Chondrocyte (in vitro differentiated cells): Measurements from ENCODE around the gene SOX1. TPM values are rescaled to one million over a fixed set of nuclear protein-coding genes. Genes with fewer than 3 reads are reported as not detected.

Source experiments
- DNase-seq: peaks from one replicate; pipeline ENCODE4 v3.0.0; 2021; ENCODE audit warnings: mixed read lengths, low spot score
- H3K27ac Mint-ChIP-seq: one replicate; pipeline ENCODE4 v1.8.0; 2021; ENCODE audit warnings: mild to moderate bottlenecking, moderate library complexity, mixed read lengths; ENCODE audit not compliant: unreplicated experiment
- H3K27me3 Mint-ChIP-seq: 2 replicates; pipeline ENCODE4 v1.8.0; 2021; ENCODE audit warnings: low read depth, mixed read lengths
- H3K36me3 Mint-ChIP-seq: 2 replicates; pipeline ENCODE4 v1.8.0; 2021; ENCODE audit warnings: low read depth, mixed read lengths
- H3K4me1 Mint-ChIP-seq: 2 replicates; pipeline ENCODE4 v1.8.0; 2021; ENCODE audit warnings: low read depth, mild to moderate bottlenecking, mixed read lengths
- H3K4me3 Mint-ChIP-seq: one replicate; pipeline ENCODE4 v1.8.0; 2021; ENCODE audit warnings: mild to moderate bottlenecking, moderate library complexity, mixed read lengths; ENCODE audit not compliant: unreplicated experiment
- H3K9me3 Mint-ChIP-seq: 2 replicates; pipeline ENCODE4 v1.8.0; 2021; ENCODE audit warnings: low read depth, mixed read lengths
- total RNA-seq: library from RNA; stranded (reverse); gene quantifications from 3 replicates; pipeline ENCODE4 v1.2.1, GENCODE V29; 2021
- TF ChIP-seq, protein P1 (sequence below): fragments of 200-600 bp; sonication (generic); IDR thresholded peaks from 2 replicates; pipeline ENCODE4 v1.5.0; 2021; ENCODE audit warnings: antibody characterized with exemption, mild to moderate bottlenecking, moderate library complexity

Gene SOX1
- total RNA-seq, 1 donor from 2014 or later = not detected

DNA sequence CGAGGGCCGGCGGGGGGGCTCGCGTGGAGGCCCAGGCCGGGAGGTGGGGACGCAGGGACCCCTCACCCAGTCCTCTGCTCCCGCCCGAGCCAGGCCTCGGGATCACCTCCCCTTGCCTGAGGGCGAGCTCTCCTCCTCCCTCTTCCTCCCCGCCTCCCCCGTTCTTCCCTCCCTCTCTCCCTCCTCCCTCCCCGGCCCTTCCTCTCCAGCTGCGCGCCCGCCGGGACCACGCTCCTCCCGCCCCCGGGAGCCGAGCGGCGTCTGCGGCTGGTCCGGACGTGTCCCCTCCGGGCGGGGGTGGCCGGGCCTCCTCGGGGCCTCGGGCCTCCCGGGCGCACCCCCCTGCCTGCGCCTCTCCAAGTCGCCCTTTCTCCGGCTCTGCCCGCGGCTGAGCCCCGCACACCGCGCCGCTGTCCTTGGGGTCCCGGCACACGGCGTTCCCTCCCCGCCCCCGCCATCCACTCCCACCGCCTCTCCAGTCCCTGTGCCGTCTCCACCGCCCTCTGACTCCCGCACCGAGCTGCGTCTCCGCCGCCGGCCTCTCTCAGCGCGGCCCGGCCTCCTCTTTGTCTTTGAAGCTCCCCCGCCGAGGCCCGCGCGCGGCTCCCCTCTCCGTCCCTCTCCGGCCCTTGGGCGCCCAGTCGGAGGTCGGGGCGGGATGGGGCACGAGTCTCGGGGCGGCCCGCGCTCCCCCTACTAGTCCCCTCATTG is 5.7 kb downstream of the SOX1 start:
- no peak for DNase-seq
- Mint-ChIP-seq H3K27ac (no peak overlapping the region), H3K9me3 (no peaks in the 10 kb centered on the region), H3K4me3 (peak overlapping the region; percentile 41), H3K4me1 (peaks cover 15% of the 10 kb centered on the region), H3K36me3 (peaks cover 4% of the 10 kb centered on the region), H3K27me3 (peaks cover 64% of the 10 kb centered on the region)
- TF ChIP-seq, protein P1, sequence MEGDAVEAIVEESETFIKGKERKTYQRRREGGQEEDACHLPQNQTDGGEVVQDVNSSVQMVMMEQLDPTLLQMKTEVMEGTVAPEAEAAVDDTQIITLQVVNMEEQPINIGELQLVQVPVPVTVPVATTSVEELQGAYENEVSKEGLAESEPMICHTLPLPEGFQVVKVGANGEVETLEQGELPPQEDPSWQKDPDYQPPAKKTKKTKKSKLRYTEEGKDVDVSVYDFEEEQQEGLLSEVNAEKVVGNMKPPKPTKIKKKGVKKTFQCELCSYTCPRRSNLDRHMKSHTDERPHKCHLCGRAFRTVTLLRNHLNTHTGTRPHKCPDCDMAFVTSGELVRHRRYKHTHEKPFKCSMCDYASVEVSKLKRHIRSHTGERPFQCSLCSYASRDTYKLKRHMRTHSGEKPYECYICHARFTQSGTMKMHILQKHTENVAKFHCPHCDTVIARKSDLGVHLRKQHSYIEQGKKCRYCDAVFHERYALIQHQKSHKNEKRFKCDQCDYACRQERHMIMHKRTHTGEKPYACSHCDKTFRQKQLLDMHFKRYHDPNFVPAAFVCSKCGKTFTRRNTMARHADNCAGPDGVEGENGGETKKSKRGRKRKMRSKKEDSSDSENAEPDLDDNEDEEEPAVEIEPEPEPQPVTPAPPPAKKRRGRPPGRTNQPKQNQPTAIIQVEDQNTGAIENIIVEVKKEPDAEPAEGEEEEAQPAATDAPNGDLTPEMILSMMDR = no peak

- TF ChIP-seq, protein P1 = no peak
- H3K36me3 Mint-ChIP-seq = peaks cover 4% of the 10 kb centered on the region
- peaks cover 15% of the 10 kb centered on the region for H3K4me1 Mint-ChIP-seq
- H3K9me3 Mint-ChIP-seq = no peaks in the 10 kb centered on the region
- H3K4me3 Mint-ChIP-seq = peak overlapping the region; percentile 31
- no peak for DNase-seq
- no peak overlapping the region for H3K27ac Mint-ChIP-seq
- H3K27me3 Mint-ChIP-seq = peaks cover 64% of the 10 kb centered on the region
Measured at GRCh38 chr13:112073245-112074138, 6.5 kb downstream of the SOX1 start.

DNA sequence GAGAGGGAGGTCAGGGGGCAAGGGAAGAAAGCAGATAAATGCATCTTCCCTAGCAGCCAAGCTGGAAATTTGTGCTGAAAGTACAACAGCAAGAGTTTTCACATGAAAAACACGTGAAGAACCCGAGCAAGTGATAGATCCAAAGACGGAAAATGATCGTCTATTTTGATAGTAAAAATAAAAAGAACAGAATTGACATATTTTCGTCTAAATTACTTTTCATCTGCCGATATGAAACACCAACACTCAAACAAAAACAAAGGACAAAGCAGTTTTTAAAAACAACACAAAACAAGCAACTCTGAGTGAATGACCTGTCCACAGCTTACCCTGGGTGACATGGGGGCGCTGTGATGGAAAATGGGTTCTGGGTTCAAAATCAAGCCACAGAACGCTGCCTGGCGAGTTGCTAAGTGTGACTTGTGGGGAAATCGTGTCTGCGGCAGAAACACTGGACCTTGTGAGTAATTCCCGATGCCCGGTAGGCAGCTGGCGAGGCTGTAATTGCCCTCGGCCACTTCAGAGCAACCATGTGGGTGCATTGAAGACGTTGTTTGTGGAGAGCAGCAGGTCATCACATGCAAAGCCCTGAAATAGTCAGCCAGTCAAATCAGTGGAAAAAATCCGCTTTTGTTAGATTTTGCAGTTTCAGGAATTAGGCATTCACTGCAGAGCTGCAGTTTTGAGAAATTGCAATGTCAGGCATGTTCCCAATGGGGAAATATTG is 7.4 kb downstream of the SOX1 start:
- Mint-ChIP-seq H3K4me1 (peaks cover 10% of the 10 kb centered on the region), H3K27me3 (peaks cover 58% of the 10 kb centered on the region), H3K27ac (no peak overlapping the region), H3K9me3 (no peaks in the 10 kb centered on the region), H3K4me3 (peak overlapping the region; percentile 31), H3K36me3 (peaks cover 4% of the 10 kb centered on the region)
- TF ChIP-seq, protein P1 = no peak
- DNase-seq = no peak

- no peak for DNase-seq
- no peak overlapping the region for H3K27ac Mint-ChIP-seq
Measured at GRCh38 chr13:112077729-112078128, 10.8 kb downstream of the SOX1 start.

More at GRCh38 chr13:112077729-112078128, 10.8 kb downstream of the SOX1 start:
- TF ChIP-seq, protein P1 = no peak
- H3K36me3 Mint-ChIP-seq = peaks cover 1% of the 10 kb centered on the region
- peaks cover 3% of the 10 kb centered on the region for H3K9me3 Mint-ChIP-seq
- no peak overlapping the region for H3K4me3 Mint-ChIP-seq
- H3K4me1 Mint-ChIP-seq = peaks cover 9% of the 10 kb centered on the region
- H3K27me3 Mint-ChIP-seq = peaks cover 44% of the 10 kb centered on the region
